C1 segment of cervical spinal cord (tissue), 14 donors: Measurements from ENCODE around the gene TMEM98.
"Not testable (repeated sequence)": the region's sequence is repeated elsewhere in the genome, so short reads cannot be mapped to it uniquely, and the experiment has no call there.

Source experiments
- DNase-seq, 14 donors: peaks; one replicate each; lab custom pipeline; 2025; lab: John Stamatoyannopoulos, UW

TMEM98 gene

DNA sequence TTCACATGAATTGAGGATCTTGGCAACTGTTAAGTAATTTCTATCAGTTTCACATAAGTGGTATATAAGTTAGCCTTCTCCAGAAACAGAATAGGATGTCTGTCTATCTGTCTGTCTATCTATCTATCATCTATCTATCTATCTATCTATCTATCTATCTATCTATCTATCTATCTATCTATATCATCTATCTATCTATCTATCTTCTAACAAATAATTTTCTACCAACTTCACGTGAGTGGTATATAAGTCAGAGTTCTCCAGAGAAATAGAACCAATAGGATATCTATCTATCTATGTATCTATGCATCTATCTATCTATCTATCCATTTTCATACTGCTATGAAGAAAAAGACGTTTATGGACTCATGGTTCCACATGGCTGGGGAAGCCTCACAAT lies 52.3 kb downstream of the TMEM98 start:
- DNase-seq: no peak

GRCh38 chr17:32981611-32982010 lies 53.7 kb downstream of the TMEM98 start:
- not testable (repeated sequence) for DNase-seq

DNA sequence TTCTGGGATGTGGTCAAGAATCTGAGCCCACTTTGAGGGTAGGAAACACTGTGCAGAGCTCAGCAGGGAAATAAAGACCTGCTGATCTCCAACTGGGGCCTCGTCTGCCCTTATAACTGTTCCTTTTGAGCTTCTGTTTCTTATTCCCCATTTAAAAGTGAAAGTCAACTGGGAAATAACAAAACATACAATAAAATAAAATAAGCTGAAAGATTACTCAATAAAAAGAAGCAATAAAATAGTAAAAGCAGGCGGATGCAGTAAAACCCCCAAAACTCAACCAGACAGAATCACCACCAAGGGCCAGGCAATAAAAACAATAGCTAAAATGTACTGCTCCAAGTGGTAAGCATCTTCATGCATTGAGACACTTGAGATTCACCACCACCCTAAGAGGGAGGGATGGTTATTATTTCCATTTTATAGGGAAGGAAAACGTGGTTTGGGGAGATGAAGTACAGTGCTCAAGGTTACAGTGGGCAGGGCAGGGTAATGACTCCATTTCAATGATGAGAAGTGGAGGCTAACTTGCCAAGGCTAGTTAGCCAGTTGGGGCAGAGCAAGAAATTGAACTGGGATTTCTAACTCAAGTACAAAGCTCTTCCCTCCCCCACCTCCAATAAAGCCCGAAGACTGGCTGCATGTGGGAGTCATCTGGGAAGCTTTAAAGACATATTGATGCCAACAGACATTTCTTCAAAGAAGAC lies 57.2 kb downstream of the TMEM98 start:
- no peak for DNase-seq

- DNase-seq: not testable (repeated sequence)
Observed at GRCh38 chr17:32987453-32987805, 59.5 kb downstream of the TMEM98 start.

DNA sequence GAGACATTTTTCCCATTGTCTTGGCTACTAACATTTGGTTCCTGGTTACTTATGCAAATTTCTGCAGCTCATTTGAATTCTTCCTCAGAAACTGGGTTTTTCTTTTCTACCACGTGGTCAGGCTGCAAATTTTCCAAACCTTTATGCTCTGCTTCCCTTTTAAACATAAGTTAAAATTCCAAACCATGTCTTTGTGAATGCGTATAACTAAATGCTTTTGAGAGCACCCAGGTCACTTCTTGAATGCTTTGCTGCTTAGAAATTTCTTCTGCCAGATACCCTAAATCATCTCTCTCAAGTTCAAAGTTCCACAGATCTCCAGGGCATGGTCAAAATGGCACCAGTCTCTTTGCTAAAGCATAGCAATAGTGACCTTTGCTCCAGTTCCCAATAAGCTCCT lies 59.9 kb downstream of the TMEM98 start:
- DNase-seq: not testable (repeated sequence)

GRCh38 chr17:32988481-32989101 lies 60.6 kb downstream of the TMEM98 start:
- DNase-seq: no peak

- no peak for DNase-seq
Observed at GRCh38 chr17:32992321-32993033, 64.5 kb downstream of the TMEM98 start.

DNA sequence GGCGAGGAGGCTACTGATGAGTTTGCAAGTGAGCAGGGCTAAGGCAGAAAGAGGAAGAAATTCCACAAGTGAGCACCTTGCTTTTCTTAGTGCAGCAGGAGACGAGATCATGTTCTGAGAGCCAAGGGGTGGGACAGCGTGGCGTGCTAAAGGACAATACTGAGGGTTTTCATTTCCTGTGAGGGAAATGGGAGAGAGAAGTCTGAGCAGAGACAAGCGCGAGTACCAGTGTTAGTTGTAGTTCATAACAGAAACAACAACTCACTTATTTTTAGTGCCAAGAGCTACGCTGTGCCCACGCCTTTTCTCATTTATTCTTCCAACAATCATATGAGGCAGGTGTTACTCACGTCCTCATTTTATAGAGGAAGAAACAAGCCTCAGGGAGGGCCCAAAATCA lies 66.0 kb downstream of the TMEM98 start:
- DNase-seq: no peak
